Measurements from ENCODE around the gene CCBE1. TPM values are rescaled to one million over a fixed set of nuclear protein-coding genes. Genes with fewer than 3 reads are reported as not detected.

The CCBE1 gene
- polyA plus RNA-seq, 1 of the 3 experiments (the other 2 are of a cell fraction) = 5.0 TPM

DNA sequence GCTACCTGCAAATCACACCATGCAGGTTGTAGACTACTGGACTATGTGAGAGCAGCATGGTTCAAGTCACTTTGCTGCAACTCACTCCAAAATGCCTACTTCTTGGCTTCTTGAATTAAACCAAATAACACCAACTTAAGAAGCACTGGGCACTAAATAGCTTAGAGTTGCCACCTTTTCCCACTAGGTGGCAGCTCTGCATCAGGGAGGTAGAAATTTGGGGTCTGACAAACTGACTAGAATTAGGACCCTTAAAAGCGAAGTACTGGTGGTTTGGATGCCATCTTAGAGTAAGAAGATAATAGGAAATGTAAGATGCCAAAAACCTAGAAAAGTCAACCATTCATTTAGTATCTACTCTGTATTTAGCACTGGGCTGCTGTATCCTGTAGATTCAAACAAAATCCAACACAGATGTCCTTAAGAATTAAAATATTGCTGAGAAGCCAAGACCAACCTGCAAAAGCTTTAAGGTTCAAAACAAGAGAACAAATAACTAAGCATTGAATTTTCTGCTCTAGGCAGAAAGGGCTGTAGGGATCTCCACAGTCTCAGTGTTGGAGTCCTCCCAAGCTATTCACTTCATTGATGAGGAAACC, 65.5 kb downstream of the CCBE1 start:
- Histone ChIP-seq H3K27ac (ENCODE audit: low read depth in 2 of 2, low read length in 1 of 2) (no peak overlapping the region), H3K4me3 (ENCODE audit: low read depth in 2 of 2, low read length in 1 of 2) (no peak overlapping the region), H3K9ac (no peak overlapping the region; the same call in 1 of the 2 replicates), H3K9me3 (no peaks in the 10 kb centered on the region), H4K20me1 (ENCODE audit: insufficient read depth) (no peaks in the 10 kb centered on the region), H3K4me2 (no peak overlapping the region), H3K36me3 (replicated peaks in 1 of 2; ENCODE audit: control insufficient read depth in 1 of 2, insufficient read depth in 2 of 2, low read length in 1 of 2) (no peaks in the 10 kb centered on the region), H3K4me1 (ENCODE audit: control insufficient read depth in 1 of 2, insufficient read depth in 2 of 2, low read depth in 1 of 2, low read length in 1 of 2) (peaks cover 0 to 4% of the 10 kb centered on the region in 2 experiments; a peak in 2 of 4 replicates), H3K27me3 (ENCODE audit: insufficient read depth) (no peaks in the 10 kb centered on the region), H3K79me2 (ENCODE audit: insufficient read depth) (peaks cover 11% of the 10 kb centered on the region; the same call in 1 of the 2 replicates), H3F3A (replicated peaks; ENCODE audit: insufficient read depth) (no peaks in the 10 kb centered on the region), H3K9me2 (no peaks in the 10 kb centered on the region), H2AFZ (ENCODE audit: low read depth) (no peak overlapping the region)
- WGBS (ENCODE audit: low lambda C conversion rate) = 6% methylated on average over 1 of the region's 1 CpG
- ChIA-PET CTCF (interaction anchor here (0.6 to 4.2 kb wide), 44 partner anchors 11 to 941 kb away, joined by 3 to 74 read pairs (median 3); partner anchors contain the start of gene CCBE1), POLR2A (no interaction called here)
- TF ChIP-seq SMC3 (IDR thresholded peaks at IDR 0.05; ENCODE audit: low read depth, low read length) (peak; percentile 80), CHD2 (IDR thresholded peaks at IDR 0.05; ENCODE audit: low read length, partially characterized antibody) (no peak), EZH2phosphoT487 (IDR thresholded peaks at IDR 0.05; ENCODE audit: borderline replicate concordance, low read depth) (no peak), RAD21 (IDR thresholded peaks at IDR 0.05; ENCODE audit: low read length) (peak; percentile 83), TCF12 (IDR thresholded peaks at IDR 0.05) (peak; percentile 18; the same call in 1 of the 2 replicates)
- TF ChIP-seq, protein P1, sequence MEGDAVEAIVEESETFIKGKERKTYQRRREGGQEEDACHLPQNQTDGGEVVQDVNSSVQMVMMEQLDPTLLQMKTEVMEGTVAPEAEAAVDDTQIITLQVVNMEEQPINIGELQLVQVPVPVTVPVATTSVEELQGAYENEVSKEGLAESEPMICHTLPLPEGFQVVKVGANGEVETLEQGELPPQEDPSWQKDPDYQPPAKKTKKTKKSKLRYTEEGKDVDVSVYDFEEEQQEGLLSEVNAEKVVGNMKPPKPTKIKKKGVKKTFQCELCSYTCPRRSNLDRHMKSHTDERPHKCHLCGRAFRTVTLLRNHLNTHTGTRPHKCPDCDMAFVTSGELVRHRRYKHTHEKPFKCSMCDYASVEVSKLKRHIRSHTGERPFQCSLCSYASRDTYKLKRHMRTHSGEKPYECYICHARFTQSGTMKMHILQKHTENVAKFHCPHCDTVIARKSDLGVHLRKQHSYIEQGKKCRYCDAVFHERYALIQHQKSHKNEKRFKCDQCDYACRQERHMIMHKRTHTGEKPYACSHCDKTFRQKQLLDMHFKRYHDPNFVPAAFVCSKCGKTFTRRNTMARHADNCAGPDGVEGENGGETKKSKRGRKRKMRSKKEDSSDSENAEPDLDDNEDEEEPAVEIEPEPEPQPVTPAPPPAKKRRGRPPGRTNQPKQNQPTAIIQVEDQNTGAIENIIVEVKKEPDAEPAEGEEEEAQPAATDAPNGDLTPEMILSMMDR (IDR thresholded peaks at IDR 0.05) = peak; percentile 90
- peak; percentile 35 for DNase-seq

DNA sequence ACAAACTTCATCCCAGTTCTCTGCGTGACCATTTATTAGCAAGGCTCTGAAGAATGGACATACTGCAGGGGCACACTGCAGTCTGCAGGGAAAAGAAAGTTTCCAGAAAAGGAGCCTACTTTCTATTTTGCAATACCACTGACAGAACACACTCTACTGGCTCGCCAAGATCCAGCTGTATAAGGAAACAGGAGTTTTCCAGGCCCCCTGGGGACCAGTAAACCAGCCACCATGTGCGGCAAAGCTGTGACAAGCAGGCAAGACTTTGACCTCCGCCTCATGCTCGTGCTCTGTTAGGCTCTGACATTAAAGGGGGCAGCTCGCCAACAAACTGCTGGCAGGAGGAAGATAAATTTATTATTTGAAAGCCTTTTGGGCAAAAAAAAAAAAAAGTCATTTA, 67.3 kb downstream of the CCBE1 start:
- DNase-seq = no peak
- POLR2A ChIA-PET = no interaction called here
- H3K4me2 ChIP-seq = no peak overlapping the region
- TF ChIP-seq, protein P1 (IDR thresholded peaks at IDR 0.05) = no peak
- TF ChIP-seq CHD2 (IDR thresholded peaks at IDR 0.05; ENCODE audit: low read length, partially characterized antibody) (no peak), POLR2AphosphoS5 (IDR thresholded peaks at IDR 0.05; ENCODE audit: low read depth, low read length) (no peak), RXRA (IDR thresholded peaks at IDR 0.05; ENCODE audit: borderline replicate concordance, low read depth) (no peak), FOSL2 (IDR thresholded peaks at IDR 0.05; ENCODE audit: borderline replicate concordance, low read depth) (no peak), RCOR1 (IDR thresholded peaks at IDR 0.05; ENCODE audit: low read length) (no peak), GABPA (IDR thresholded peaks at IDR 0.05; ENCODE audit: low read depth) (no peak), RAD21 (IDR thresholded peaks at IDR 0.05; ENCODE audit: low read length) (no peak), RFX5 (IDR thresholded peaks at IDR 0.05; ENCODE audit: low read length) (no peak), MXI1 (IDR thresholded peaks at IDR 0.05; ENCODE audit: low read depth, low read length) (no peak), TCF12 (IDR thresholded peaks at IDR 0.05) (no peak), JUND (IDR thresholded peaks at IDR 0.05) (no peak), FOXM1 (IDR thresholded peaks at IDR 0.05; ENCODE audit: low read depth) (no peak), GATA2 (CRISPR knock-in tag; IDR thresholded peaks at IDR 0.05) (no peak)
- TF ChIP-seq, protein P2, sequence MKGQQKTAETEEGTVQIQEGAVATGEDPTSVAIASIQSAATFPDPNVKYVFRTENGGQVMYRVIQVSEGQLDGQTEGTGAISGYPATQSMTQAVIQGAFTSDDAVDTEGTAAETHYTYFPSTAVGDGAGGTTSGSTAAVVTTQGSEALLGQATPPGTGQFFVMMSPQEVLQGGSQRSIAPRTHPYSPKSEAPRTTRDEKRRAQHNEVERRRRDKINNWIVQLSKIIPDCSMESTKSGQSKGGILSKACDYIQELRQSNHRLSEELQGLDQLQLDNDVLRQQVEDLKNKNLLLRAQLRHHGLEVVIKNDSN (IDR thresholded peaks at IDR 0.05; ENCODE audit: borderline replicate concordance, low read depth) = no peak
- TF ChIP-seq, protein P3, sequence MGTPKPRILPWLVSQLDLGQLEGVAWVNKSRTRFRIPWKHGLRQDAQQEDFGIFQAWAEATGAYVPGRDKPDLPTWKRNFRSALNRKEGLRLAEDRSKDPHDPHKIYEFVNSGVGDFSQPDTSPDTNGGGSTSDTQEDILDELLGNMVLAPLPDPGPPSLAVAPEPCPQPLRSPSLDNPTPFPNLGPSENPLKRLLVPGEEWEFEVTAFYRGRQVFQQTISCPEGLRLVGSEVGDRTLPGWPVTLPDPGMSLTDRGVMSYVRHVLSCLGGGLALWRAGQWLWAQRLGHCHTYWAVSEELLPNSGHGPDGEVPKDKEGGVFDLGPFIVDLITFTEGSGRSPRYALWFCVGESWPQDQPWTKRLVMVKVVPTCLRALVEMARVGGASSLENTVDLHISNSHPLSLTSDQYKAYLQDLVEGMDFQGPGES (IDR thresholded peaks at IDR 0.05; ENCODE audit: low read depth, low read length) = no peak
- TF ChIP-seq, protein P4, sequence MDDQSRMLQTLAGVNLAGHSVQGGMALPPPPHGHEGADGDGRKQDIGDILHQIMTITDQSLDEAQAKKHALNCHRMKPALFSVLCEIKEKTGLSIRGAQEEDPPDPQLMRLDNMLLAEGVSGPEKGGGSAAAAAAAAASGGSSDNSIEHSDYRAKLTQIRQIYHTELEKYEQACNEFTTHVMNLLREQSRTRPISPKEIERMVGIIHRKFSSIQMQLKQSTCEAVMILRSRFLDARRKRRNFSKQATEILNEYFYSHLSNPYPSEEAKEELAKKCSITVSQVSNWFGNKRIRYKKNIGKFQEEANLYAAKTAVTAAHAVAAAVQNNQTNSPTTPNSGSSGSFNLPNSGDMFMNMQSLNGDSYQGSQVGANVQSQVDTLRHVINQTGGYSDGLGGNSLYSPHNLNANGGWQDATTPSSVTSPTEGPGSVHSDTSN (IDR thresholded peaks at IDR 0.05) = no peak

More for the DNA sequence above, 67.3 kb downstream of the CCBE1 start:
- no peaks in the 10 kb centered on the region for H3F3A ChIP-seq (replicated peaks; ENCODE audit: insufficient read depth)
- no peaks in the 10 kb centered on the region for H3K9me2 ChIP-seq
- peaks cover 0 to 4% of the 10 kb centered on the region in 2 experiments; a peak in 2 of 4 replicates for H3K4me1 ChIP-seq (ENCODE audit: control insufficient read depth in 1 of 2, insufficient read depth in 2 of 2, low read depth in 1 of 2, low read length in 1 of 2)
- no peak overlapping the region for H2AFZ ChIP-seq (ENCODE audit: low read depth)
- peaks cover 5% of the 10 kb centered on the region for H3K79me2 ChIP-seq (ENCODE audit: insufficient read depth)
- no peaks in the 10 kb centered on the region for H3K36me3 ChIP-seq (replicated peaks in 1 of 2; ENCODE audit: control insufficient read depth in 1 of 2, insufficient read depth in 2 of 2, low read length in 1 of 2)
- H3K9ac ChIP-seq = no peak overlapping the region
- no peak overlapping the region for H3K27ac ChIP-seq (ENCODE audit: low read depth in 2 of 2, low read length in 1 of 2)
- no peaks in the 10 kb centered on the region for H3K27me3 ChIP-seq (ENCODE audit: insufficient read depth)
- no peaks in the 10 kb centered on the region for H3K9me3 ChIP-seq
- no peaks in the 10 kb centered on the region for H4K20me1 ChIP-seq (ENCODE audit: insufficient read depth)
- no peak overlapping the region for H3K4me3 ChIP-seq (ENCODE audit: low read depth in 2 of 2, low read length in 1 of 2)
- whole genome bisulfite sequencing (ENCODE audit: low lambda C conversion rate) = 83% methylated on average over 6 of the region's 6 CpGs
- CTCF ChIA-PET = interaction anchor here (0.6 to 4.2 kb wide), 8 partner anchors 13 to 228 kb away, joined by 3 to 74 read pairs (median 9); no protein-coding TSS in a partner anchor
